Endothelial cell (in vitro differentiated cells): ENCODE data around the gene STK40. TPM values are rescaled to one million over a fixed set of nuclear protein-coding genes. Genes with fewer than 3 reads are reported as not detected.
A peak's percentile ranks its signal among the peaks of the same experiment; 100 is the strongest.

ENCODE experiments used
- DNase-seq: peaks from one replicate; pipeline ENCODE4 v3.0.0; 2021; ENCODE audit warnings: low spot score
- H3K27ac Mint-ChIP-seq: one replicate; pipeline ENCODE4 v1.8.0; 2021; ENCODE audit warnings: mixed read lengths, inconsistent platforms; ENCODE audit not compliant: unreplicated experiment
- H3K27me3 Mint-ChIP-seq: one replicate; pipeline ENCODE4 v1.8.0; 2021; ENCODE audit warnings: mild to moderate bottlenecking, moderate library complexity, mixed read lengths, inconsistent platforms; ENCODE audit not compliant: unreplicated experiment
- H3K36me3 Mint-ChIP-seq: one replicate; pipeline ENCODE4 v1.8.0; 2021; ENCODE audit warnings: mild to moderate bottlenecking, low read depth, mixed read lengths, inconsistent platforms; ENCODE audit not compliant: unreplicated experiment
- H3K4me1 Mint-ChIP-seq: one replicate; pipeline ENCODE4 v1.8.0; 2021; ENCODE audit warnings: mild to moderate bottlenecking, mixed read lengths, inconsistent platforms; ENCODE audit not compliant: unreplicated experiment
- H3K4me3 Mint-ChIP-seq: one replicate; pipeline ENCODE4 v1.8.0; 2021; ENCODE audit warnings: mild to moderate bottlenecking, mixed read lengths, inconsistent platforms; ENCODE audit not compliant: unreplicated experiment
- H3K9me3 Mint-ChIP-seq: one replicate; pipeline ENCODE4 v1.8.0; 2021; ENCODE audit warnings: mixed read lengths, inconsistent platforms; ENCODE audit not compliant: unreplicated experiment
- total RNA-seq: library from RNA; stranded (reverse); fragmentation: NEBNext Ultra II Directional; extraction: Animal tissue kit (Norgen Biotek cat#: 25700); gene quantifications from one replicate; pipeline ENCODE4 v1.2.1, GENCODE V29; 2021; ENCODE audit not compliant: unreplicated experiment
- TF ChIP-seq, protein P1 (sequence below): fragments of 200-600 bp; sonication (generic); IDR thresholded peaks from one replicate; pipeline ENCODE4 v1.5.0; 2021; ENCODE audit warnings: antibody characterized with exemption; ENCODE audit not compliant: unreplicated experiment

The STK40 gene
- total RNA-seq, 1 donor from 2014 or later = 37.3 TPM

GRCh38 chr1:36382669-36383068 is 3.1 kb downstream of the STK40 start:
- H3K27ac Mint-ChIP-seq = peak overlapping the region; percentile 30
- no peak for DNase-seq
- H3K36me3 Mint-ChIP-seq = peaks cover 11% of the 10 kb centered on the region
- H3K4me3 Mint-ChIP-seq = no peak overlapping the region
- peaks cover 6% of the 10 kb centered on the region for H3K27me3 Mint-ChIP-seq
- H3K4me1 Mint-ChIP-seq = peaks cover 33% of the 10 kb centered on the region
- TF ChIP-seq, protein P1, sequence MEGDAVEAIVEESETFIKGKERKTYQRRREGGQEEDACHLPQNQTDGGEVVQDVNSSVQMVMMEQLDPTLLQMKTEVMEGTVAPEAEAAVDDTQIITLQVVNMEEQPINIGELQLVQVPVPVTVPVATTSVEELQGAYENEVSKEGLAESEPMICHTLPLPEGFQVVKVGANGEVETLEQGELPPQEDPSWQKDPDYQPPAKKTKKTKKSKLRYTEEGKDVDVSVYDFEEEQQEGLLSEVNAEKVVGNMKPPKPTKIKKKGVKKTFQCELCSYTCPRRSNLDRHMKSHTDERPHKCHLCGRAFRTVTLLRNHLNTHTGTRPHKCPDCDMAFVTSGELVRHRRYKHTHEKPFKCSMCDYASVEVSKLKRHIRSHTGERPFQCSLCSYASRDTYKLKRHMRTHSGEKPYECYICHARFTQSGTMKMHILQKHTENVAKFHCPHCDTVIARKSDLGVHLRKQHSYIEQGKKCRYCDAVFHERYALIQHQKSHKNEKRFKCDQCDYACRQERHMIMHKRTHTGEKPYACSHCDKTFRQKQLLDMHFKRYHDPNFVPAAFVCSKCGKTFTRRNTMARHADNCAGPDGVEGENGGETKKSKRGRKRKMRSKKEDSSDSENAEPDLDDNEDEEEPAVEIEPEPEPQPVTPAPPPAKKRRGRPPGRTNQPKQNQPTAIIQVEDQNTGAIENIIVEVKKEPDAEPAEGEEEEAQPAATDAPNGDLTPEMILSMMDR = no peak
- no peaks in the 10 kb centered on the region for H3K9me3 Mint-ChIP-seq

DNA sequence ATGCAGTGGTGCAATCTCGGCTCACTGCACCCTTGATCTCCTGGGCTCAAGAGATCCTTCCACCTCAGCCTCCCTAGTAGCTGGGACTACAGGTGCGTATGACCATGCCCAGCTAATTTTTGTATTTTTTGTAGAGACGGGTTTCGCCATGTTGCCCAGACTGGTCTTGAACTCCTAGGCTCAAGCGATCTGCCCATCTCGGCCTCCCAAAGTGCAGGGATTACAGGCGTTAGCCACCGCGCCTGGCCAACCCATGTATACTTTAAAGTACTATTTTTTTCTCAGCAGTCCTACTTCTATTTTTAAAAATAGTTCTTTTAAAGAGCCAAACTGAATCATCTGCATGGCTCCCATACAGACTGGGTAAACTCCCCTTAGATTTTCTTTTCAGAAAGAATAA is 3.5 kb downstream of the STK40 start:
- no peak for DNase-seq
- Mint-ChIP-seq H3K27ac (no peak overlapping the region), H3K9me3 (no peaks in the 10 kb centered on the region)

GRCh38 chr1:36381405-36381804 is 4.3 kb downstream of the STK40 start:
- no peak overlapping the region for H3K27ac Mint-ChIP-seq
- TF ChIP-seq, protein P1 = no peak

More for the DNA sequence above, 3.5 kb downstream of the STK40 start:
- Mint-ChIP-seq H3K4me1 (peaks cover 33% of the 10 kb centered on the region), H3K27me3 (peaks cover 6% of the 10 kb centered on the region), H3K36me3 (peaks cover 11% of the 10 kb centered on the region), H3K4me3 (no peak overlapping the region)
- TF ChIP-seq, protein P1 = no peak

DNA sequence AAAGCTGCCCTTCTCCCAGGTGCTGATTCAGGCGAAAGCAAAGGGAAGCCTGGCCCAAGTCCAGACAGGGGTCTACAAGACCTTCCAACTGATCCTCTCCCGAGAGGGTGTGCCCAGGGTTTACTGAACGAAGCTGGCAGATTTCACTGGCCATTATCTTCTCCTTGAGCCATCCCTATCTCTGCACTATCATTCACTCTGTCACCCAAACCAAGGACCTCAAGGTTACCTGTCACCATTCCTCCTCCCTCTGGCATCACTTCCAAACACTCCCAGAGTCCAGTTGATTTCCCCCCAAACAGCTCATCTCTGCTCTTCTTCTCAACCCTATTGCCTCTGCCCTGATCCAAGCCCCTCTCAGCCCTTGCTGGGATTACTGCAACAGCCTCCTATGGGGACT is 4.9 kb downstream of the STK40 start:
- TF ChIP-seq, protein P1 = no peak
- peak overlapping the region; percentile 22 for H3K27ac Mint-ChIP-seq
- H3K4me3 Mint-ChIP-seq = no peak overlapping the region
- peaks cover 28% of the 10 kb centered on the region for H3K4me1 Mint-ChIP-seq
- no peak for DNase-seq
- H3K36me3 Mint-ChIP-seq = peaks cover 11% of the 10 kb centered on the region
- H3K9me3 Mint-ChIP-seq = no peaks in the 10 kb centered on the region
- peaks cover 3% of the 10 kb centered on the region for H3K27me3 Mint-ChIP-seq

More at GRCh38 chr1:36381405-36381804, 4.3 kb downstream of the STK40 start:
- Mint-ChIP-seq H3K27me3 (peaks cover 7% of the 10 kb centered on the region), H3K36me3 (peaks cover 11% of the 10 kb centered on the region), H3K4me1 (peaks cover 28% of the 10 kb centered on the region), H3K9me3 (no peaks in the 10 kb centered on the region), H3K4me3 (no peak overlapping the region)
- no peak for DNase-seq

- Mint-ChIP-seq H3K4me3 (no peak overlapping the region), H3K27ac (no peak overlapping the region), H3K36me3 (peaks cover 11% of the 10 kb centered on the region), H3K4me1 (peaks cover 28% of the 10 kb centered on the region), H3K9me3 (no peaks in the 10 kb centered on the region), H3K27me3 (peaks cover 3% of the 10 kb centered on the region)
- TF ChIP-seq, protein P1 = no peak
- no peak for DNase-seq
Observed at GRCh38 chr1:36380143-36380619, 5.5 kb downstream of the STK40 start.
